Keratinocyte (primary cell): ENCODE measurements around the gene CD4. TPM values are rescaled to one million over a fixed set of nuclear protein-coding genes. Genes with fewer than 3 reads are reported as not detected.

Experiments used
- DNase-seq: peaks from one replicate; pipeline ENCODE4 v3.0.0-alpha.2; 2011; ENCODE audit warnings: low read depth, missing footprints, low spot score
- FAIRE-seq: peaks from 2 replicates; lab custom pipeline; 2011; peaks lifted over from hg19 to GRCh38; lab: Jason Lieb, UNC
- H2AFZ ChIP-seq: 2 replicates; pipeline ENCODE4 v1.6.0; 2012; ENCODE audit warnings: low read length, control low read depth, inconsistent platforms; ENCODE audit not compliant: control insufficient read depth
- H3K27ac ChIP-seq: 2 replicates; pipeline ENCODE4 v1.5.1; 2011; ENCODE audit warnings: low read length; ENCODE audit not compliant: control insufficient read depth, insufficient read depth
- H3K27me3 ChIP-seq: 3 replicates; pipeline ENCODE4 v1.6.0; 2011; ENCODE audit warnings: low read length; ENCODE audit not compliant: control insufficient read depth, insufficient read depth; ENCODE audit errors: extremely low read depth
- H3K36me3 ChIP-seq, 2 experiments: 2 replicates in 1 of 2; 3 replicates in 1 of 2; pipeline ENCODE4 v1.5.1; 2011; ENCODE audit warnings: low read length in 2 of 2, mild to moderate bottlenecking in 1 of 2; ENCODE audit not compliant: control insufficient read depth in 2 of 2, insufficient read depth in 2 of 2; ENCODE audit errors: extremely low read depth in 1 of 2
- H3K4me1 ChIP-seq: 3 replicates; pipeline ENCODE4 v1.5.1; 2011; ENCODE audit warnings: low read length; ENCODE audit not compliant: control insufficient read depth, insufficient read depth; ENCODE audit errors: extremely low read depth
- H3K4me2 ChIP-seq: 3 replicates; pipeline ENCODE4 v1.6.0; 2011; ENCODE audit warnings: low read depth, low read length; ENCODE audit not compliant: control insufficient read depth, insufficient read depth; ENCODE audit errors: extremely low read depth
- H3K4me3 ChIP-seq, 3 experiments: fragments of 200-600 bp in 1 of 3; sonication (generic) in 1 of 3; 2 replicates in 2 of 3; 3 replicates in 1 of 3; pipeline ENCODE4 v1.5.1; 2011 to 2016; ENCODE audit warnings: low read length in 3 of 3, mild to moderate bottlenecking in 3 of 3, control low read depth in 2 of 3, inconsistent platforms in 1 of 3, low read depth in 1 of 3, mixed read lengths in 1 of 3, mixed run types in 1 of 3, moderate library complexity in 1 of 3; ENCODE audit not compliant: control insufficient read depth in 2 of 3, insufficient read depth in 2 of 3; ENCODE audit errors: extremely low read depth in 1 of 3
- H3K79me2 ChIP-seq: 2 replicates; pipeline ENCODE4 v1.6.0; 2012; ENCODE audit warnings: low read length; ENCODE audit not compliant: control insufficient read depth, insufficient read depth
- H3K9ac ChIP-seq: 3 replicates; pipeline ENCODE4 v1.6.0; 2011; ENCODE audit warnings: low read length; ENCODE audit not compliant: control insufficient read depth, insufficient read depth; ENCODE audit errors: extremely low read depth
- H3K9me1 ChIP-seq: 3 replicates; pipeline ENCODE4 v1.6.0; 2011; ENCODE audit warnings: low read length; ENCODE audit not compliant: control insufficient read depth, insufficient read depth; ENCODE audit errors: extremely low read depth
- H3K9me3 ChIP-seq: 2 replicates; pipeline ENCODE4 v1.5.1; 2012; ENCODE audit warnings: low read depth, low read length; ENCODE audit not compliant: control insufficient read depth
- H4K20me1 ChIP-seq: 3 replicates; pipeline ENCODE4 v1.6.0; 2011; ENCODE audit warnings: low read length; ENCODE audit not compliant: control insufficient read depth, insufficient read depth; ENCODE audit errors: extremely low read depth
- EZH2 ChIP-seq: IDR thresholded peaks from one replicate; pipeline ENCODE4 v1.6.1; 2012; ENCODE audit warnings: inconsistent platforms, mild to moderate bottlenecking, low read length, moderate library complexity
- dilution Hi-C: fragments of 300-500 bp; cut with MboI; formaldehyde crosslinking; loops from one replicate; pipeline ENCODE4 v1.7.0; 2020; ENCODE audit warnings: low sequenced_read_pairs; ENCODE audit not compliant: extremely low pct_ligation_motif_present
- polyA plus RNA-seq, 5 experiments: library from polyadenylated mRNA; depleted of rRNA in 3 of 5; stranded (reverse) in 3 of 5; stranded (forward) in 1 of 5; unstranded in 1 of 5; fragments of >200 nt; gene quantifications; 1 replicate in 1 of 5; 2 replicates in 3 of 5; 3 replicates in 1 of 5; pipeline versions ENCODE4 v1.2.1 to v1.2.3, GENCODE V29; 2011 to 2012; ENCODE audit warnings: missing spikeins in 2 of 5, low read depth in 1 of 5, low replicate concordance in 1 of 5
- TF ChIP-seq, protein P1 (sequence below), 3 experiments: IDR thresholded peaks in 1 of 3; conservative IDR thresholded peaks in 1 of 3; optimal IDR thresholded peaks in 1 of 3; 2 replicates in 2 of 3; 3 replicates in 1 of 3; pipeline versions ENCODE3 to v1.5.1; 2011; ENCODE audit warnings: low read length in 3 of 3, mild to moderate bottlenecking in 3 of 3, moderate library complexity in 2 of 3, control low read depth in 1 of 3, inconsistent platforms in 1 of 3; ENCODE audit not compliant: insufficient read depth in 2 of 3; ENCODE audit errors: extremely low read depth in 1 of 3

CD4 gene
- polyA plus RNA-seq, 1 donor (not counting 4 experiments of a cell fraction or from before 2014, with no cell fraction given): 0.01 TPM

GRCh38 chr12:6772331-6772695, 17.0 kb upstream of the CD4 start, which contains the start of gene LAG3:
TSS of gene LAG3 (plus strand) at chr12:6772520. CDS start at chr12:6772853, 333 bp downstream.
- peaks cover 7% of the 10 kb centered on the region for H3K79me2 ChIP-seq
- H3K27me3 ChIP-seq: peaks cover 28% of the 10 kb centered on the region
- no peaks in the 10 kb centered on the region for H3K9me1 ChIP-seq
- H3K9me3 ChIP-seq: no peaks in the 10 kb centered on the region
- H3K9ac ChIP-seq: no peak within 1 kb of the TSS
- no peak within 1 kb of the TSS for H3K4me2 ChIP-seq
- H3K4me1 ChIP-seq: peaks cover 14% of the 10 kb centered on the region
- H3K4me3 ChIP-seq: no peak within 1 kb of the TSS
- dilution Hi-C loops: no loop called here
- no peak within 1 kb of the TSS for H3K27ac ChIP-seq
- H4K20me1 ChIP-seq: no peaks in the 10 kb centered on the region
- FAIRE-seq (no peak), DNase-seq (no peak)
- no peak within 1 kb of the TSS for H2AFZ ChIP-seq
- H3K36me3 ChIP-seq: peaks cover 4 to 7% of the 10 kb centered on the region in 2 experiments
- TF ChIP-seq, protein P1, sequence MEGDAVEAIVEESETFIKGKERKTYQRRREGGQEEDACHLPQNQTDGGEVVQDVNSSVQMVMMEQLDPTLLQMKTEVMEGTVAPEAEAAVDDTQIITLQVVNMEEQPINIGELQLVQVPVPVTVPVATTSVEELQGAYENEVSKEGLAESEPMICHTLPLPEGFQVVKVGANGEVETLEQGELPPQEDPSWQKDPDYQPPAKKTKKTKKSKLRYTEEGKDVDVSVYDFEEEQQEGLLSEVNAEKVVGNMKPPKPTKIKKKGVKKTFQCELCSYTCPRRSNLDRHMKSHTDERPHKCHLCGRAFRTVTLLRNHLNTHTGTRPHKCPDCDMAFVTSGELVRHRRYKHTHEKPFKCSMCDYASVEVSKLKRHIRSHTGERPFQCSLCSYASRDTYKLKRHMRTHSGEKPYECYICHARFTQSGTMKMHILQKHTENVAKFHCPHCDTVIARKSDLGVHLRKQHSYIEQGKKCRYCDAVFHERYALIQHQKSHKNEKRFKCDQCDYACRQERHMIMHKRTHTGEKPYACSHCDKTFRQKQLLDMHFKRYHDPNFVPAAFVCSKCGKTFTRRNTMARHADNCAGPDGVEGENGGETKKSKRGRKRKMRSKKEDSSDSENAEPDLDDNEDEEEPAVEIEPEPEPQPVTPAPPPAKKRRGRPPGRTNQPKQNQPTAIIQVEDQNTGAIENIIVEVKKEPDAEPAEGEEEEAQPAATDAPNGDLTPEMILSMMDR (optimal IDR thresholded peaks at IDR 0.05 in 1 of 3, IDR thresholded peaks at IDR 0.05 in 1 of 3, conservative IDR thresholded peaks at IDR 0.05 in 1 of 3; ENCODE audit: extremely low read depth in 1 of 3, insufficient read depth in 2 of 3, low read length in 3 of 3): no peak
- no peak for TF ChIP-seq EZH2

DNA sequence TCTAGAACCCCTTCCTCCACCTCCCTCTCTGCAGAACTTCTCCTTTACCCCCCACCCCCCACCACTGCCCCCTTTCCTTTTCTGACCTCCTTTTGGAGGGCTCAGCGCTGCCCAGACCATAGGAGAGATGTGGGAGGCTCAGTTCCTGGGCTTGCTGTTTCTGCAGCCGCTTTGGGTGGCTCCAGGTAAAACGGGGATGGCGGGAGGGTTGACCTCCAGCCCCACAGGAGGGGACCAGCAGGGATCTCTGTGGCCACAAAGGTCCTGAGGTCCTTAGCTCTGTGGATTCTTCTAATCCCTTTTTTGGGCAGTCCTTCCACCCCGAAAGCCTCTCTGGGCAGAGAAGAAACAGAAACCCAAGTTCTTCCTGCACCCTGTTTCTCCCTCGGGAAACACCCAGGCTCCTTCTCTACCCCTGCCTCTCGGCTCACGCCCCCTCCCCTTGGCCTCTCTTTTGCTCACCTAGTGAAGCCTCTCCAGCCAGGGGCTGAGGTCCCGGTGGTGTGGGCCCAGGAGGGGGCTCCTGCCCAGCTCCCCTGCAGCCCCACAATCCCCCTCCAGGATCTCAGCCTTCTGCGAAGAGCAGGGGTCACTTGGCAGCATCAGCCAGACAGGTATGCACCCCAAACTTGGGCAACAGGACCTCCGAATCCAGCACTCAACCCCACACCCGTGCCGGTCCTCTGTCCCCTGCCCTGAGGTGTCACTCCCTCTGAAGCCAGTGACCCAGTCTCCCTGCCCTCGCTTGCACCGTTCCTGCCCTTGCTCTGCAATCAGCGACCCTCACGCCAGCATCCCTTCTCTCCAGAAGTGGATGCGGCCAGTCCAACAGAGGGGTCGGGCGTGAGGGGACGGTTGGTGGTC, 16.4 kb upstream of the CD4 start:
- no peak overlapping the region for H3K4me2 ChIP-seq
- no peak for TF ChIP-seq EZH2
- TF ChIP-seq, protein P1 (optimal IDR thresholded peaks at IDR 0.05 in 1 of 3, IDR thresholded peaks at IDR 0.05 in 1 of 3, conservative IDR thresholded peaks at IDR 0.05 in 1 of 3; ENCODE audit: extremely low read depth in 1 of 3, insufficient read depth in 2 of 3, low read length in 3 of 3): no peak
- H2AFZ ChIP-seq: no peak overlapping the region

More for the DNA sequence above, 16.4 kb upstream of the CD4 start:
- no peak for DNase-seq
- no peak for FAIRE-seq
- dilution Hi-C loops: no loop called here
- Histone ChIP-seq H3K9me3 (no peaks in the 10 kb centered on the region), H3K36me3 (peaks cover 4 to 7% of the 10 kb centered on the region in 2 experiments), H3K9ac (no peak overlapping the region), H3K9me1 (no peaks in the 10 kb centered on the region), H3K27me3 (peaks cover 34% of the 10 kb centered on the region), H3K79me2 (peaks cover 2% of the 10 kb centered on the region), H3K4me1 (peaks cover 10% of the 10 kb centered on the region), H3K4me3 (no peak overlapping the region), H4K20me1 (no peaks in the 10 kb centered on the region), H3K27ac (no peak overlapping the region)
